GM19397 (cell line): ENCODE results near the gene DNAH7.
"Not testable (repeated sequence)": the region's sequence is repeated elsewhere in the genome, so short reads cannot be mapped to it uniquely, and the experiment has no call there.

Experiments
- ATAC-seq: cut with Tn5 transposase; IDR thresholded peaks from one replicate; pipeline ENCODE4 v1.9.1; 2021; ENCODE audit warnings: mild to moderate bottlenecking, moderate library complexity; ENCODE audit not compliant: unreplicated experiment

The DNAH7 gene

DNA sequence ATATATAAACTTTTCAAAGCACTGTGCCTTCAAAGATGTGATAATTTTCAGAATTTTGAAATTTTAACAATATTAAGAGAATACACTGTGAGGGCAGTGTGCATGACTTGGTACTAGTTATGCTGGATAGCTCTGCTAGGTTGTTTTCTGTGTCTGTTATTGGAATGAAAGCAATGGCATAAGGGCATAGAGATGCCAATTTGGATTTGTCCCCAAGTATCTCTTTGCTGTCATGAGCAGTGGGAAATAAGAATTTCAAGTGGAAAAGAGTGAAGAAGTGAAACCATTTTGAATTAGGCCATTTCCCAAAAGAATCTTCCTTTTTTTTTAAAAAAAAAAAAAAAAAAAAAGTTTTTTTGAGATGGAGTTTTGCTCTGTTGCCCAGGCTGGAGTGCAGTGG, 334.8 kb downstream of the DNAH7 start:
- no peak for ATAC-seq

- ATAC-seq = no peak
Measured at GRCh38 chr2:195732574-195732973, 336.1 kb downstream of the DNAH7 start.

GRCh38 chr2:195730912-195731311, 337.7 kb downstream of the DNAH7 start:
- no peak for ATAC-seq

DNA sequence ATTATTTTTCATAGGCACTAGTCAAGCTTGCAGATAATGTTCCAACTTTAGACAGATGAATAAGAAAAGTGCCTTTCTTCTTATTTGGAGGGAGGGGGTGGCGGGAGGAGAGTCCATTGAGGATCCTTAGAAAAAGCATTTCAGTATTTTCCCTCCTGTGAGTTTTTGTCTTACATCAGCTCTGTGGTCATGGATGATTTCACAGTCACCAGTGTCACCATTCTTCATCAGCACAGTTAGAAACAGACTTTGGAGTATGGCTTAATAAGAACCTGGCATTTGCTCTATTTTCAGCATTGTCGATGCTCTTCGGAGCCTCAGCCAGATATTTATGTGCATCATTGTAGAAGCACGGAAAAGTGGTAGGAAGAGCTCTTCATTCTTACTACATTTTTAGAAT, 341.5 kb downstream of the DNAH7 start:
- no peak for ATAC-seq

- no peak for ATAC-seq
Measured at GRCh38 chr2:195722075-195722474, 346.6 kb downstream of the DNAH7 start.

DNA sequence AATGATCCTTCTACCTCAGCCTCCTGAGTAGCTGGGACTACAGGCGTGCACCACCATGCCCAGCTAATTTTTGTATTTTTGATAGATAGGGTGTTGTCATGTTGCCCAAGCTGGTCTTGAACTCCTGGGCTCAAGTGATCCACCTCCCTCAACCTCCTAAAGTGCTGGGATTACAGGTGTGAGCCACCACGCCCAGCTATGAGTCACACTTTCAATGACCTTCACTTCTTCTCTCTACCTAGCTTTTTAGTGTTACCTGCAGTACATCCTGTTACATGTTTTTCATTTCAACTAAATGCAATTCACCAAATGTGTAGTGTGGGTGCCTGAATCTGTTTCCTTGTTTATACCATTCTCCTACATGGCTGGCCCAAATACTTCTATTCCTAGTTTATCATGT, 347.6 kb downstream of the DNAH7 start:
- no peak for ATAC-seq

DNA sequence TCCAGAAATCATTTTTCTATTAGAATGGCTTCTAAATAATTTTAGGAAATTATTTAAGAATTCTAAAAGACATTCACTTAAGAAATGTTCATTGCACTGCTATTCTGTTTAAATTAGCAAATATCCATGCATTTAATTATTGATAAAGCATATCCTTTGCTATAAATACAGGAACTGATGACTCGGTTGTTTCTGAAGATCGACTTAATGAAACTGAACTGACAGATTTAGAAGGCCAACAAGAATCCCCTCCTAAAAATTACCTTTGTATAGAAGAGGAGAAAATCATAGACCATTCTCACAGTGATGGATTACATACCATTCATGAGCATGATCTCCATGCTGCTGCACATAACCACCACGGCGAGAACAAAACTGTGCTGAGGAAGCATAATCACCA, 352.2 kb downstream of the DNAH7 start:
- no peak for ATAC-seq

- no peak for ATAC-seq
Measured at GRCh38 chr2:195711478-195711877, 357.2 kb downstream of the DNAH7 start.

DNA sequence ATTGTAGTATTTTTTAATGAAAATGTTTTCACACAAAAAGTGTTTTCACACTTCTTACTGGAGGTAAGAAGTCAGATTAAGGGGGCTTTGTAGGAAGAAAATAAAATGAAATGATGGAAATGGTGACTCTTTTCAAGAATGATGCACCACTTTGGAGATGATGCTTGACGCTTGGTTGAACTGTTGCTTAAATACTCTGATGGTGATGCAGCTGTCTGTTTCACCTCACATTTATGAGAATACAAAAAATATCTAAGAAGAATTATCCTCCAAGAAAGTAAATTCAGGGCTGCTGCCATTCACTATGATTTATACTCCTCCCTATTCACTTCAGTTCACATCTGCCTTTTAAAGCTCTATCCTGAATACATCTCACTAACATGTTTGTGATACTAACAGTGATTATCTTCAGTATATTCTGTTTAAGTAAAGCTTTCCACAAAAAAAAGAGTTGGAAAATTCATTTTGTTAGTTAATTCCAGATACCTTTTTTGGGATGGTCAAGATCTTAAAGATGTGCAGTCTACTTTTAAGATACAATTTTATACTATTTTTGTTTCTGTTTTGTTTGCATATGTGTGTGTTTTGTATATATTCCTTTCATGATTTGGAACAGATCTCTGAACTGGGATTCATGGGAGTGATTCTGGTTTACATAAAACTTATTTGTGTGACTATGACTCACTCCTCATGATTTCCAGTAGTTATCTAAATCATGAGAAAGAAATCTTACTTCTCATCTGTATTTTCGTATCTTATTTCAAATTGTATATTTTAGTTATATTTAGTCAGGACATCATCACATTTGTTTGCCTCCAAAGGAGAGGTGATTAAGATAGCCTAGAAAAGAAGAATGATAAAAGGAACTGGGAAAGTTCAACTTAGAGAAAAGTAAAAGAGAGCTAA, 358.5 kb downstream of the DNAH7 start:
- no peak for ATAC-seq

DNA sequence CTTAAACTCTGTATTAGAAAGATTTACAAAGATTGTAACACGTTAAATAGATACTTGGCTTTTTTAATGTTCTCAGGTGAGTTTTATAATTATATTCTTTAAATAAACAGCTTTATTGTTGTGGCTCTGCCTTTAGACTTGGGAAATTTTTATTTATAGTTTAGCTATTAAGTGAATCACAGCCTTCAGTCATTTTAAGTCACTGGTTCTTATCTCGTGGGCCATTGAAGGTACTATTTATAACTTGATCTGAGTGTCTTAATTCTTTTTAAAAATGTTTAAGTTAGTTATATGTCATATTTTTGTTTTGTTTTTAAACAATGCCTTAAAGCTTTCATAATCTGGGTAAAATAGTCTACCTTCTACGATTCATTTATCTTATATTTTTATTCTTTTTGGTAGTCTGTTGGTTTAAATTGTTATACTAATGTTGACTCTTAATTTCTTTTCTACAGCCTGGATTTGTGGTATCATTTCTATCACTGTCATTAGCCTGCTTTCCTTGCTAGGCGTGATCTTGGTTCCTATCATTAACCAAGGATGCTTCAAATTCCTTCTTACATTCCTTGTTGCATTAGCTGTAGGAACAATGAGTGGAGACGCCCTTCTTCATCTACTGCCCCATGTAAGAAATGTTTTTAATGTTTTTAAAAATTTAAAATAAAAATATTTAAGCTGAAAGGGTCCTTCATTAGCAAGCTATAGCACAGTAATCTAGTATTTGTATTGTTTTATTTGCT, 362.3 kb downstream of the DNAH7 start:
- ATAC-seq = no peak

GRCh38 chr2:195700480-195700879, 368.2 kb downstream of the DNAH7 start:
- no peak for ATAC-seq

- no peak for ATAC-seq
Measured at GRCh38 chr2:195697681-195698220, 370.9 kb downstream of the DNAH7 start.

DNA sequence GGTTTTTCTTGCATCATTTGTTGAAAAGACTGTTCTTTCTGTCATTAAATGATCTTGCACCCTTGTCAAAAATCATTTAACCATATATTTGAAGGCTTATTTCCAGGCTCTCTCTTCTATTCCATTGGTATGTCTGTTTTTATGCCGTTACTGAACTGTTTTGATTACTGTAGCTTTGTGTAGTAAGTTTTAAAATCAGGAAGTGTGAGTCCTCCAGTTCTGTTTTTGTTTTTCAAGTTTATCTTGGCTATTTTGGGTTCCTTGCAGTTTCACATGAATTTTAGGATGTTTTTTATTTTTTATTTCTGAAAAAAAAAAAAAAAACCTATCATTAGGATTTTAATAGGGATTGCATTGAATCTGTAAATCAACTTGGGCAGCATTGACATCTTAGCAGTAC, 372.6 kb downstream of the DNAH7 start:
- no peak for ATAC-seq

DNA sequence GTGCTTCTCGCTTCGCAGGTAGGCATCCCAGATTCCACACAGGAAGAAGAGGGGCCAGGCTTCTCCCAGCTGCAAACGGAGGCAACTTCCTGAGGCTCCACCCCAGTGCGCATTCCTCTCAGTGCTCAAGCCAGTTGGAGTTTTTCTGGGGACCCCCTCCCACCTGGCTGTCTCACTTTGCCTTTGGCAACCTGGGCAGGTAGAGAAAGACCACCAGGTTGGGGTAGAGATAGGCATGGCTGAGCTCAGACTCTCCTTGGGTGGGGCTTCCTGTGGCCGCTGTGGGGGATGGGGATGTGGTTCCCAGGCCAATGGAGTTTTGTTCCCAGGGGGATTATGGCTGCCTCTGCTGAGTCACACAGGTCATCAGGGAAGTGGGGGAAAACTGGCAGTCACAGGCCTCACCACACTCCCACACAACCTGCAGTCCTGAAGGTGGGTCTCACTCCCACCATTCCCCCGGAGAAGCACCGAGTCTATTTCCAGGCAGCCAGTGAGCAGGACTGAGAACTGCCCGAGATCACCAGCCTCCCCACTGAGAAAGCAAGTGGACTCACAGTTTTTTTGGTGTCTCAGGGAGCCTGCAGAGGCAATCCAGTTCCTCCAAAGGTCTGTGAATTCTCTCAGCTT, 373.5 kb downstream of the DNAH7 start:
- no peak for ATAC-seq

- no peak for ATAC-seq
Measured at GRCh38 chr2:195694553-195694952, 374.1 kb downstream of the DNAH7 start.

DNA sequence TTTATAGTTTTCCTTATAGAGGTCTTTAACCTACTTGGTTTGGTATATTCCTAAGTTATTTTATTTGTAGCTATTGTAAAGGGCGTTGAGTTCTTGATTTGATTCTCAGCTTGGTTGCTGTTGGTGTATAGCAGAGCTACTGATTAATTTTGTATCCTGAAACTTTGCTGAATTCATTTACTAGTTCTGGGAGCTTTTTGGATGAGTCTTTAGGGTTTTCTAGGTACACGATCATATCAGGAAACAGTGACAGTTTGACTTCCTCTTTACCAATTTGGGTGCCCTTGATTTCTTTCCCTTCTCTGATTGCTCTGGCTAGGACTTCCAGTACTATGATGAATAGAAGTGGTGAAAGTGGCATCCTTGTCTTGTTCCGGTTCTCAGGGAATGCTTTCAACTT, 376.1 kb downstream of the DNAH7 start:
- not testable (repeated sequence) for ATAC-seq
